Activated naive CD4-positive, alpha-beta T cell treated with Interleukin-2 at 50 U/mL for 16 hours (primary cell): ENCODE measurements around the gene HLCS.

Source experiments
- DNase-seq: peaks from one replicate; pipeline ENCODE4 v3.0.0-alpha.2; 2020

The HLCS gene

GRCh38 chr21:36766511-36766910, 200.0 kb downstream of the HLCS start:
- no peak for DNase-seq

DNA sequence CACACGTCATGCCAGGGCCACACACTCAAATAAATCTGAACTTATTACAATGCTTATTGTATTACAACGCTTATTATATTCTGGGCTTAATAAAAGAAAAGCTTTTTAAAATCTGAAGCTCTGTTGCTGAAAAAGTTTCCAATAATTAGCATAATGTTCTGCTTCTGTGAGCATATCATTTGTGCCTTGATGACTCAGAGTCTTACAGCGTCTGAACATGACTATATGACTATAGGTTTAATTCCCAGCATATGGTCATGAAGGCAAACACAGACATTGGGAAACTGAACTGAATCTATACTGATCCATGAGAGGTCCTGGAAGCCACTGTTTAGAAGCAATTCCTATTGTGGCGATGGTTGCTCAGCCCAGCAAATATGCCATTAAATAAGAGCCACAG, 201.2 kb downstream of the HLCS start:
- no peak for DNase-seq

DNA sequence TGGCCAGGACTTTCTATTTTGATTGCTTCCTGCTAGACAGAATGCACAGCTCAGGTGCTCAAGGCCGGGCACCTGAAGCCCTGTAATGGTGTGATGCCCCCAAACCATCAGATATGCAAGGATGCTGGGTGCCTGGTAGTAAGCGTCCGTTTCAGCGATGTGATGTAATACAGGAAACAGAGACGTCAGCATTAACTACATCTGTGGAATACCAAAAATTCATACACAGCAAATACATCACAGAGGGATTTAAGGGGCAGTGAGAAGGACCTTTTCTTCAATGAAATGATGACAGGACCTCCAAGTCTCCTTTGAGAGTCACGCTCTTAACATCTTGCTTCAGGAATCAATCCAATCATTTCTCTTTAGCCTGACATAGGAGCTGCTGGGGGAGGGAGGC, 203.2 kb downstream of the HLCS start:
- DNase-seq = no peak

DNA sequence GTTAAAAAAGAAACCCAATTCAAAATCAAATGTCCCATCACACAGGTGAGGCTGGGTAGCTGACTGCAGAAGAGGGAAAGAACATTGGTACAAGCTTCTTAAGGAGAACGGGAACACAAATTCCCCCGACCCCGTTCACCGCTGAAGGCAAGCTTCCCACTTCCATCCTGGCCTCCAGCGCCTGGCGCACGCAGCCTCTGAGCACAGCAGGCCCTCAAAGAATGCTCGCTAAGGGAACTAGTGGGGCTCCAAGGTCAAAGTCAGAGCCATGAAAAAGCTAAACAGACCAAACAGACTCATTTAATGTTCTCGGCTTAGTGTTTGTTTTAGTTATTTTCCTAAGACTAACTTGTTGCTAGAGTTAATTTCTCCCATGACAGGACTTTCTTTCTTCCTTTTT, 203.8 kb downstream of the HLCS start:
- DNase-seq = no peak

- DNase-seq = no peak
These were observed 204.8 kb downstream of the HLCS start for GRCh38 chr21:36761685-36762084.

GRCh38 chr21:36759348-36760083, 207.0 kb downstream of the HLCS start:
- no peak for DNase-seq

- no peak for DNase-seq
These were observed 209.3 kb downstream of the HLCS start for GRCh38 chr21:36757196-36757595.

DNA sequence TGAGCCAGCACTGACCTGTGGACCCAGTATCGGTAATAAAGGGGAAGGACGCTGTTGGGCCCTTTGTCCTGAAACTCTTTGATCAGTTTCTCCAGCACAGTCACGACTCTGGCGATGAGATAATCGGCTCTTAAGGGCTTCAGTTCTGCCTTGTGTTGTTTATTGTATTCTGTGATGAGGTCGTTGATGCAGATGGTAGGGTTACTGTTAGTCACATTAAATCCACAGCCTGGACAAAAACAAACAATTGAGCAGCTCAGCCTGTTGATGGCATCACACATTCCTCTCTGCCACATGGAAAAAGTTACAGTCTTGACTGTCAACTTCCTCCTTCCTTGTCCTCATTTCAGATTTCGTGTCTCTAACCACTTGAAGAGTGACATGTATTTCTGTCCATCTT, 209.9 kb downstream of the HLCS start:
- DNase-seq = no peak

DNA sequence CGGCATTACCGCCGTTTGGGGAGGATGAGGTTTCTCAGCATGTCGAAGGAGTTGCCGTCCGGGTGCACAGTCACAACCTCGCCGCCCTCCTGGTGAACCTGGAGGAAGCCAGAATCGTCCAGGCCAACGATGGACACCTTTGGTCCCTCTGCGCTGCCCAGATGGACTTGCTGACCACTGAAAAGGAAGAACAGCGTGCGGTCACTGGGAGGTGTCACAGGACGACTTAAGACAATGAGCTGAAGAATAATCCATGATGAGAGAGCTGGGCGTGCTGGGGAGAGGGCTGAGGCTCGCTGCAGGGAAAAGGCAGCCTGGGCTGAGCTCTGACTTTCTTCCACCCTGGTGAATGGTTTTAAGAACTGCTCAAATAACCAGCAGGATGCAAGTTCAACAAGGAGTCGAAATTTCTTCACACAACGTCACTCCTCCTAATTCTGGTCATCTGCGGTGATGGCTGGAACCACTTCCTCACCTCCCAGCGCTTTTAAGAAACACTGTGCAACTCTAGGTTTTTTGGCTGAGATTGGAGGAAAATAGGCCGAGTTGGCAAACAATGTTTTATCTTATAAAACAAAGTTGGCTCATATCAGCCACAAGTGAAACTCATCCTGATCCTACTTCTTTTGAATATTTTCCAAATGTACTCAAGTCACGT, 212.1 kb downstream of the HLCS start:
- DNase-seq = no peak

DNA sequence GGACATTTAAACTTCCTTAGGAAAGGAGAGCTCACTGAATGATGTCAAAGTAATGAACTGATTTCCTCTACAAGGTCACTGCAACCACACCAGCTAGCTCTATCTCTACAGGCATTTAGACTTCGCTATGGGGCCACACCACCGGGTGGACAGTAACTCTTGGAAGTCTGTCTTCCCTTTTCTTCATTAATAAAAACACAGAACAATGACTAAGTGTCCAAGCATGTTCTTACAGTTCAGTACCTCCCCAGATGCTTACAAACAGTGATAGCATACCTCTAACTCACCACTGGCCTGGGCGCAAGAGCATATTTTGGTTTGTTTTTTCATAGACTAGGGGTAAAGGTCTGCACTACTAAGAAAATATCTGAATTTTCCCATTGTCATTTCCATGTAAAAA, 212.9 kb downstream of the HLCS start:
- no peak for DNase-seq

GRCh38 chr21:36751383-36751782, 215.1 kb downstream of the HLCS start:
- no peak for DNase-seq

GRCh38 chr21:36750576-36750959, 215.9 kb downstream of the HLCS start:
- no peak for DNase-seq

- DNase-seq = no peak
These were observed 216.4 kb downstream of the HLCS start for GRCh38 chr21:36749935-36750575.

GRCh38 chr21:36747815-36748383, 218.6 kb downstream of the HLCS start:
- peak; percentile 40 for DNase-seq

GRCh38 chr21:36747041-36747814, 219.2 kb downstream of the HLCS start:
- no peak for DNase-seq

DNA sequence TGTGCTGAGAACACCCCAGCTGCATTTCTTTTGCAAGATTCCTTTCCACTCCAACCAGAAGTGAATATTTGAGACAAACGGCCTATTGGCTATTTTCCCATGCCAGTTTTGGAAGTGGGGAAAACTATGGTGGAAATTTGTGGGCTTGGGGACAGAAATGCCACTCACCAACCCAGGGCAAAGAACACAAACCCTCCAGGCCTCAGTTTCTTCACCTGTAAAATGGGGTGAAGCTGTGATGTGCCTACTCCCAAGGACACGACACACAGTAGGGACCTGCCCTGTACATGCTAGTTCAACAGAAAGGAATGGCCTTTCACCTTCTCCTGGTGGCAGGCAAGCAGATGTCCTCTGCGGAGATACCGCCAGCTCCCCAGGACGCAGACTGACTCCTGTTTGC, 221.0 kb downstream of the HLCS start:
- DNase-seq = no peak

GRCh38 chr21:36744560-36745231, 221.8 kb downstream of the HLCS start:
- no peak for DNase-seq

DNA sequence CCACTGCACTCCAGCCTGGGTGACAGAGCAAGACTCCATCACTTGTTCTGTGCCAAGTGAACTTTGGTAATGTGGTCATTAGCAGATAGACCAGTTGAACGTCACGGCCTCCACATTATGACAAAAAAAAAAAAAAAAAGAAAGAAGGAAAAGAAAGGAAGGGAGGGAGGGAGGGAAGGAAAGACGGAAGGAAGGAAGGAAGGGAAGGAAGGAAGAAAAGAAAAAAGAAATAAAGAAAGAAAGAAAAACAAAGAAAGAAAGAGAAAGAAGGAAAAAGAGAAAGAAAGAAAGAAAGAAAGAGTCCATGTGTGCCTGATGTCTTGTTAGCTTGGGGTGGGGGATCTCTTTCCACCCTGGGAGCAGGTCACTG, 222.3 kb downstream of the HLCS start:
- DNase-seq = no peak

DNA sequence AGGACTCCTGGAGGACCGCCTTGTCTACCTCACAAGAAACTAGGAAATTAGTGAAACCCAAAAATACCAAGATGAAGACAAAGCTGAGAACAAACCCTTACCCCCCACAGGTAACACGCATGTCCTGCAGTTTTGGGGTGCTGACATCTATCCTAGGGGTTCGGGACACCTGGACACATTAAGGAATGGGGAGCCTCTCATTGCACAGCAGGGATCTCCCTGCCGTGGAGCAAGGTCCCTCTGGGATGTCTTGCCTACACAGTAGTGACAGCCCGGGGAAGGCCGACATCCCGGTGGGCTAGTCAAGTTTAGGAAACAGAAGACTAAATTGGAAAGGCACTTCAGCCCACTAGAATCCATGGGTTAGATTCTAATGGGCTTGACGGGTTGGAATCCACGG, 223.0 kb downstream of the HLCS start:
- DNase-seq = no peak

DNA sequence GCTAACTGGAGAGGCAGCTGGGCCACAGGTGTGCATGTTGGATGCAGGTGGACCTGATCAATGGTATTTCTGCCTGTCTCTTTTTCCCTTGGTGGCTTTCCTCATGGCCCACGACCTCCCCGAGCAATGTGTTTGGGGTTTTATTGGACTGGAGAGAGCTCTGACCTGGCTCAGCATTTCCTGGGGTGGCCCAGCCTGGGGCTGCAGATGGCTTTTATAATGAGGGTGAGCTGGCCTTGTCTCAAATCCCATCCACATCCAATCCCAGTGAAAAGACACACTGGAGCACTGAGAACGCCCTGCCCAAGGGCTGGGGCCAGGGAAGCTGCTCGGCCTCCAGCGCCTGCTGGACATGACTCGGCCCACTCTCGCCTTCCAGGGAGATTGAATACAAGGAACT, 223.5 kb downstream of the HLCS start:
- DNase-seq = no peak

DNA sequence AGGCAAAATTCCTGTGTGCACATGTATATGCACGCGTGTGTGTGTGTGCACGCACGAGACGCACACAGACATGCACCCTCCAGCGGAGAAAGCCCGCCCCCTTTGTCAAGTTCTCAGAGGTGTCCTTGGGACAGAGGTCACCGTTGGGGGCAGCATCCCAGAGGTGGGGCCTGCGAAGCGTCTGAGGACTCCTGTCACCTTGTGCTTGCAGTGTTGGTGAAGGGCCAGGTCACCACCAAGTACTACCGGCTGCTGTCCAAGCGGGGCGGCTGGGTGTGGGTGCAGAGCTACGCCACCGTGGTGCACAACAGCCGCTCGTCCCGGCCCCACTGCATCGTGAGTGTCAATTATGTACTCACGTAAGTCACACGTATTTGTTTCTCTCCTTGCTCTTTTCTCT, 225.0 kb downstream of the HLCS start:
- DNase-seq = no peak

- DNase-seq = no peak
These were observed 227.9 kb downstream of the HLCS start for GRCh38 chr21:36738489-36739126.
